H1 (cell line): ENCODE data around the gene DENND4A. TPM values are rescaled to one million over a fixed set of nuclear protein-coding genes. Genes with fewer than 3 reads are reported as not detected.

Experiments
- CHD7 ChIP-seq: fragments of 300-600 bp; sonication (generic); IDR thresholded peaks from 2 replicates; pipeline ENCODE4 v1.7.1; 2012; ENCODE audit warnings: low read length, moderate library complexity, mild to moderate bottlenecking, inconsistent platforms; ENCODE audit not compliant: insufficient replicate concordance
- GTF2F1 ChIP-seq: IDR thresholded peaks from 2 replicates; pipeline ENCODE4 v1.6.1; 2012; ENCODE audit warnings: low read depth, low read length, improper control_type of control experiment, borderline replicate concordance
- JUN ChIP-seq: IDR thresholded peaks from 2 replicates; pipeline ENCODE4 v1.6.1; 2011; ENCODE audit warnings: low read depth, mild to moderate bottlenecking, improper control_type of control experiment, low read length
- MAFK ChIP-seq: IDR thresholded peaks from 2 replicates; pipeline ENCODE4 v1.6.1; 2012; ENCODE audit warnings: low read depth, mild to moderate bottlenecking, improper control_type of control experiment, low read length
- PHF8 ChIP-seq: fragments of 200-600 bp; sonication (generic); conservative IDR thresholded peaks from 2 replicates; pipeline ENCODE4 v1.7.1; 2012; ENCODE audit warnings: low read depth, mild to moderate bottlenecking, inconsistent platforms, low read length, moderate library complexity
- SAP30 ChIP-seq: fragments of 300-600 bp; sonication (generic); IDR thresholded peaks from 2 replicates; pipeline ENCODE4 v1.7.1; 2012; ENCODE audit warnings: low read length, moderate library complexity, mild to moderate bottlenecking, inconsistent platforms; ENCODE audit not compliant: insufficient read depth, insufficient replicate concordance
- ZNF274 ChIP-seq: IDR thresholded peaks from 2 replicates; pipeline ENCODE4 v1.7.0; 2012; ENCODE audit warnings: low read length, borderline replicate concordance; ENCODE audit errors: extremely low read depth
- polyA plus RNA-seq, 7 experiments: library from polyadenylated mRNA; depleted of rRNA in 3 of 7; stranded (reverse) in 5 of 7; unstranded in 2 of 7; fragments of >200 nt in 5 of 7; fragments of 200-250 nt in 2 of 7; gene quantifications; 1 replicate in 5 of 7; 2 replicates in 1 of 7; 4 replicates in 1 of 7; pipeline versions ENCODE4 v1.2.1 to v1.2.3, GENCODE V29; 2011 to 2013; ENCODE audit warnings: missing spikeins in 2 of 7, mixed read lengths in 2 of 7
- total RNA-seq: library from RNA; stranded (reverse); fragmentation: NEBNext Ultra II Directional; extraction: Animal tissue kit (Norgen Biotek cat#: 25700); gene quantifications from 2 replicates; pipeline ENCODE4 v1.2.1, GENCODE V29; 2021
- TF ChIP-seq, protein P1 (sequence below), 3 experiments: IDR thresholded peaks; 1 replicate in 2 of 3; 2 replicates in 1 of 3; pipeline versions ENCODE4 v1.5.1 to v1.6.1; 2011; ENCODE audit warnings: low read length in 3 of 3, mild to moderate bottlenecking in 3 of 3, inconsistent platforms in 2 of 3, low read depth in 1 of 3, moderate library complexity in 1 of 3; ENCODE audit not compliant: insufficient read depth in 1 of 3; ENCODE audit errors: control extremely low read depth in 1 of 3

The DENND4A gene
- total and polyA plus RNA-seq, 2 of the 8 experiments (the other 6 are each of a cell fraction or from before 2014, with no cell fraction given): 1.3 to 4.7 TPM

GRCh38 chr15:65778269-65778668 lies 13.8 kb downstream of the DENND4A start (continued):
- TF ChIP-seq CHD7 (no peak), PHF8 (no peak), ZNF274 (no peak), JUN (no peak), SAP30 (no peak), MAFK (no peak), GTF2F1 (no peak)
- TF ChIP-seq, protein P1, sequence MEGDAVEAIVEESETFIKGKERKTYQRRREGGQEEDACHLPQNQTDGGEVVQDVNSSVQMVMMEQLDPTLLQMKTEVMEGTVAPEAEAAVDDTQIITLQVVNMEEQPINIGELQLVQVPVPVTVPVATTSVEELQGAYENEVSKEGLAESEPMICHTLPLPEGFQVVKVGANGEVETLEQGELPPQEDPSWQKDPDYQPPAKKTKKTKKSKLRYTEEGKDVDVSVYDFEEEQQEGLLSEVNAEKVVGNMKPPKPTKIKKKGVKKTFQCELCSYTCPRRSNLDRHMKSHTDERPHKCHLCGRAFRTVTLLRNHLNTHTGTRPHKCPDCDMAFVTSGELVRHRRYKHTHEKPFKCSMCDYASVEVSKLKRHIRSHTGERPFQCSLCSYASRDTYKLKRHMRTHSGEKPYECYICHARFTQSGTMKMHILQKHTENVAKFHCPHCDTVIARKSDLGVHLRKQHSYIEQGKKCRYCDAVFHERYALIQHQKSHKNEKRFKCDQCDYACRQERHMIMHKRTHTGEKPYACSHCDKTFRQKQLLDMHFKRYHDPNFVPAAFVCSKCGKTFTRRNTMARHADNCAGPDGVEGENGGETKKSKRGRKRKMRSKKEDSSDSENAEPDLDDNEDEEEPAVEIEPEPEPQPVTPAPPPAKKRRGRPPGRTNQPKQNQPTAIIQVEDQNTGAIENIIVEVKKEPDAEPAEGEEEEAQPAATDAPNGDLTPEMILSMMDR (IDR thresholded peaks at IDR 0.05; ENCODE audit: control extremely low read depth in 1 of 3, insufficient read depth in 1 of 3, low read depth in 1 of 3, low read length in 3 of 3): no peak
